Right lung (tissue), 5 donors: Measurements from ENCODE around the gene NCOA1. TPM values are rescaled to one million over a fixed set of nuclear protein-coding genes. Genes with fewer than 3 reads are reported as not detected.
"Not testable (repeated sequence)": the region's sequence is repeated elsewhere in the genome, so short reads cannot be mapped to it uniquely, and the experiment has no call there.

Experiments used
- DNase-seq, 2 donors: peaks; one replicate each; pipeline ENCODE4 v3.0.0-alpha.2; 2013
- polyA plus RNA-seq, 5 donors: library from polyadenylated mRNA; unstranded; fragments of 120-200 nt; gene quantifications; one replicate each; pipeline versions ENCODE4 v1.2.1 to v1.2.3, GENCODE V29; 2013; ENCODE audit warnings: inconsistent platforms in 1 of 5, low replicate concordance in 1 of 5; ENCODE audit not compliant: insufficient read length in 5 of 5, insufficient read depth in 1 of 5

The NCOA1 gene
- polyA plus RNA-seq, 5 donors, result 44.3 to 67.1 (median 61.0) TPM

DNA sequence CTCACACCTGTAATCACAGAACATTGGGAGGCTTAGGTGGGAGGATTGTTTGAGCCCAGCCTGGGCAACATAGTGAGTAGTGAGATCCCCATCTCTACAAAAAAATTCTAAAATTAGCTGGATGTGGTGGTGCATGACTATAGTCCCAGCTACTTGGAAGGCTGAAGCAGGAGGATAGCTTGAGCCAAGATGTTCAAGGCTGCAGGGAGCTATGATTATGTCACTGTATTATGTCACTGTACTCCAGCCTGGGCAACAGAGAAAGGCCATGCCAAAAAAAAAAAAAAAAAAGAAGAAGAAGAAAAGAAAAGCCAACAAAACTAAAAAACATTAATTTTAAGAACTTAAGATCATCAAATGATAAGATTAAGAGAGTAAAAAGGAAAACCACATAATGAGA lies 17.4 kb upstream of the NCOA1 start:
- DNase-seq, result no peak

DNA sequence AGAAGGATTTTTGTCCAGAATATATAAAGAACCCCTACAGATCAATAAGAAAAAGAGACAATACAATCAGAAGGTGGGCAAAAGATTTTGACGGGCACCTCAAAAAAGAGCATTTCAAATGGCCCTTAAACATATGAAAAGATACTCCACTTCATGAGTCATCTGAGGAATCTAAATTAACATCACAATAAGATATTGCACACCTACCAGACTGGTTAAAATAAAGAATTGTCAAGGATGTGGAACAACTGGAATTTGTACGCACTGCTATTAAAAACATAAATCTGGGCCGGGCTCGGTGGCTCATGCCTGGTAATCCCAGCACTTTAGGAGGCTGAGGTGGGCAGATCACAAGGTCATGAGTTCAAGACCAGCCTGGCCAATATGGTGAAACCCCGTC lies 17.0 kb upstream of the NCOA1 start:
- DNase-seq, result no peak

DNA sequence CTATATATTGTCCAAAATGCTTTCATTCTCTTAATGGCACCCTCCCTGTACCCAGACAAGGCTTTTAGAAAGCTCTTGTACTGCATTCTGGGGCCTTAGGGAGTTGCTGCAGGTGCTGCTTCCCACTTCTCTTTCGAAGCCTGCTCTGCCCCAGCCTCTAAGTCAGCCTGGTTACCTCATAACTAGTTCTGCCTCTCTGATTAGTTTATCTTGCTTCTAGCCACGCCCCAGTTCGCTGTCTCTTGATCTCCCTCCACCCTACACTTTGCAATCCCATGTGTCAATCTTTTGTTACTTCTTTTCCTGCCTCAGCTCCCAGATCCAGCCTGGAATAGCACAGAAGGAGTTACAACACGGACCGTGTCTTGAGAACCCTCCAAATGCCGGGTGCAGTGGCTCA lies 13.8 kb upstream of the NCOA1 start:
- no peak for DNase-seq

DNA sequence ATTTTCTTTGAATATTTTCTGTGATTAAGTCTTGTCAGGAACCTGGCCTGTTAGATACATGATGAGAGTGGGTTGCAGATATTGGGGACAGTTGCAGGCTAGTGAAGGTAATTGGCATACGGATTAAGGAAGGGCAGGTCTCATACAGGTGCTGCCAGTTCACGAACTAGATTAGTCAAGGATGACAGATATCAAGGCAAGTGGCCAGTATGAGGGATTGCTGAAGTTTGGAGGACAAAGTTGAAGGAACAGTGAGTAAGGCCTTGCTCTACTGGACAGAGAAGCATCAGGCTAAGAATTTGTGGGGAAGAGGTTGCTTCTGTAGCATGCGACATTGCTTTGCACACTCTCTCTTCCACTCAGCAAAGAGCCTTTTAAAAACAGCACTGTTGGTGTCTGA lies 12.8 kb upstream of the NCOA1 start:
- no peak for DNase-seq

DNA sequence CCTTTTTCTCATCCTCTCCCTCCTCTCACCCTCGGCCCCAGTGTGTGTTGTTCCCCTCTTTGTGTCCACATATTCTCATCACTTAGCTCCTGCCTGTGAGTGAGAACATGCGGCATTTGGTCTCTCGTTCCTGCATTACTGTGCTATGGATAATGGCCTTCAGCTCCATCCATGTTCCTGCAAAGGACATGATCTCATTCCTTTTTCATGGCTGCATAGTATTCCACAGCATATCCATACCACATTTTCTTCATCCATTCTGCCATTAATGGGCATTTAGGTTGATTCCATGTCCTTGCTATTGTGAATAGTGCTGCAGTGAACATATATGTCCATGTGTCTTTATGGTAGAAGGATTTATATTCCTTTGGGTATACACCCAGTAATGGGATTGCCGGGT lies 10.8 kb upstream of the NCOA1 start:
- no peak for DNase-seq

DNA sequence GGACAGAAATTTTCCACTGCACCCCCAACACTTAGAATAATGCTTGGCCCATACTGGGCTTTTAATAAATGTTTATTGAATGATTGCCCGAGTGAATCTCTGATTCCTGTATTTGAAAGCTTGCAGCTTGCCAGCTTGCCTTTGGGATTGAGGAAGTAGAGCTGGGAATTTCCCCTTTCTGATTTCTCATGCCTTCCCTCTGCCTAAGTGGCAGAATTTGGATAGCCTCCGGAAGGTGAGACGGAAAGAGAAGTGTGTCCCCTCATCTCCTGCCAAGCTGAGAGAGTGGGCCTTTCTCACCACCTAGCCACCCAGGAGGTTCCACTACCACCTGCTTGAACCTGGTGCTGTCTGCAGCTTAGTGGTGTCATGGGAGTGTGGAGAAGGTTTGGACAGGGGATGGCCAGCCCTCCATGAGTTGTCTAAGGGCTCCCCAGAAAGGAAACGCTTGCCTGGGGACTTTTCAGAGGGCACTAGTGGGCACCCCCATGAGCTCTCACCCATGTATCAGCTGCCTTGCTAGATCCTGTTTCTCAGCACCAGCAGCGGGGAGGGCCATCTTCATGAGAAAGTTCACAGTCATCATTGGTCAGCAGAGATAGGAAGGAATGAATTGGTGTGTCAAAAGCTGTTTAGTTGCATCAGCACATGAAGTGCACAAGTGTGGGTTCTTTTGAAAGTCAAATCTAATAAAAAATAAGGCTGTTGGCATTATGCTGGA lies 8.6 kb upstream of the NCOA1 start:
- DNase-seq, result no peak

DNA sequence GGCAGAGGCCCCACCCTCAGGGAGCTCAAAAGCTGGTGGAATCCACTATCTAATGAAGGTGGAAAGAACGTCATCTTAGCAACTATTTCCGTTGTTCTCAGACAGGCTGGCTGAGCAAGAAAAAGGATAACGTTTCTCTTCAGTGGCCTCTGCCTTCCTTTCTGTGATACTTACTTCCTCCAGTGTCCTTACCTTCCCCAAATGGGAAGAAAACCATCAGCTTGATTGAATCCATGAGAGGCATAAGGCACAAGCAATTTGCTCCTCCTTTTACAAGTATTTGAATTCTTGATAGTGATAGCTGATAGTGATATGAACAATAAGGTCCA lies 8.1 kb upstream of the NCOA1 start:
- no peak for DNase-seq

DNA sequence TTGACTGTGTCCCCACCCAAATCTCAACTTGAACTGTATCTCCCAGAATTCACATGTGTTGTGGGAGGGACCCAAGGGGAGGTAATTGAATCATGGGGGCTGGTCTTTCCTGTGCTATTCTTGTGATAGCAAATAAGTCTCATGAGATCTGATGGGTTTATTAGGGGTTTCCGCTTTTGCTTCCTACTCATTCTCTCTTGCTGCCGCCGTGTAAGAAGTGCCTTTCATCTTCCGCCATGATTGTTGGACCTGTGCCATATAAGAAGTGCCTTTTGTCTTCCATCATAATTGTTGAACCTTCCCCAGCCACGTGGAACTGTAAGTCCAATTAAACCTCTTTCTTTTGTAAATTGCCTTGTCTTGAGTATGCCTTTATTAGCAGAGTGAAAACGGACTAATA lies 6.4 kb upstream of the NCOA1 start:
- not testable (repeated sequence) for DNase-seq

DNA sequence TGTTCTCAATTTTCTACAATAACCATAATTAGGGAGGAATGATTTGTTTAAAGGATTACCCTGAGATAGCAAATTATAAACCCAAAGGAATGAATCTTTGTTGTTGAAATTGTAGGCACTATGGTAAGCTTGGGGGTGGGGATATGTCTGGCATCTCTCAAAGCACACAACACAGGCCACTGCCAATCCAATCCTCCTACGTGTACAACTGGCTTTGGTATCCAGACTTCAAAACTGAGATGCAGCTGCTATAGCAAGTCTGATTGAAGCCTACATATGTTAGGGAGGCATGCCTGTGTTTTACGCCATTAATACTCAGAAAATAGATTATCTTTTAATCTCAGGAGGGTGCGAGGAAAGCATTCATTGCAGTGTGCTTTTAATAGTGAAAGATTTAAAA lies 5.9 kb upstream of the NCOA1 start:
- no peak for DNase-seq

DNA sequence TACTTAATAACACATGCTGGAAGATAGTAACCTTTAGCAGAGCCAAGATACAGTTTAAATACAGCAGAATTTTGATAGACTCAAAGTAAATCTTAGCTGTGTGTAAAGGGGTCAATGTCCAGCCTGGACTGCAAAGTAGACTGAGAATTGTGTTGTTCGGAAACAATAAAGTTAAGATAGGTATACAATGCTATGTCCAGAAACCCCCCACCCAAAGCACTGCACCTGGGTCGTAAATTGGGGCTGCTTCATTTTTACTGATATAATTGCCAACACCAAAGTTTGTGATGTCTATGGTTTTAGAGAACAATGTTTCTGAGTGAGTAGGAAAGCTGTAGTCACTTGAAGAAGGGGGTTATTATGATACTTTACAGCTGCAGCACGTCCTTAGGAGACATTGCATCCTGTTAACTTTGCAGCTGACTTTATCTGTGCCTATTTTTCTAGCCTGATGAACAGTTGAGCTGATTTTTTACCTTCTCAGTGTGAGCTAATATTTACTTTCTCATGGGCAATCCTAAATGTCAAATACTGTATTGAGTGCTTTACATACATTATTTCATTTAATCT lies 4.3 kb upstream of the NCOA1 start:
- no peak for DNase-seq

DNA sequence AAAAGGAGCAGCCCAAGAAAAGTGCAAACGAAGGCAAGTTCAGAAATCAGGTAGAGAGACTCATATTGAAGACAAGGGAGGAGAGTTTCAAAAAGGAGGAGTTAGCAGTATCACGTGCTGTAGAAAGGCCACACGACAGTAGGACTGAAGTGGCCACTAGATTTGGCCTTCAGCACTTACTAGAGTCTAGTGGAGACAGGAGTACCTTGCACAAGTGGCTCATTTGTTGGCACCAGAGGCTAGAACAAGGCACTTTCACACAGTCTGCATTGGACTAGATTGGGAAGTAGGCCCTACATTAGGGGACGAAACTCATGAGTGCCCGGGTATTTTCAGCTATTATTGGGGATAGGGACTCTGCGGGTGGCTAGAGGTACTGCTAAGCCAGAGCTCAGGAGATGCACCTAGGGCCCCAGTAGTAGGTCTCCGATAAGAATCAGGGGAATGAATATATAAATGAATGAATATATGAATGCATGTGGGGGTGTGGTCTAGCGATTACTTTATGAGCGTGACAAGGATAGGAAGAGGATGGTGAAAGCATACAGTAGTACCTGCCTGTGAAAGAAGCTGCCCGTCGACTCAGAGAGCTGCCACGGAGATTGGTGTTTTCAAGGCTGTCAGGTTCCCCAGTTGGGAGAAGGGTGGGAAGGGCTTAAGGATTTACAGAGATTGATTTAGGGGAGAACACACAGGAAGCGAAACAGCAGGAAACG lies 1.4 kb upstream of the NCOA1 start:
- DNase-seq, result peak in 1 of 2 donors; percentile 21

DNA sequence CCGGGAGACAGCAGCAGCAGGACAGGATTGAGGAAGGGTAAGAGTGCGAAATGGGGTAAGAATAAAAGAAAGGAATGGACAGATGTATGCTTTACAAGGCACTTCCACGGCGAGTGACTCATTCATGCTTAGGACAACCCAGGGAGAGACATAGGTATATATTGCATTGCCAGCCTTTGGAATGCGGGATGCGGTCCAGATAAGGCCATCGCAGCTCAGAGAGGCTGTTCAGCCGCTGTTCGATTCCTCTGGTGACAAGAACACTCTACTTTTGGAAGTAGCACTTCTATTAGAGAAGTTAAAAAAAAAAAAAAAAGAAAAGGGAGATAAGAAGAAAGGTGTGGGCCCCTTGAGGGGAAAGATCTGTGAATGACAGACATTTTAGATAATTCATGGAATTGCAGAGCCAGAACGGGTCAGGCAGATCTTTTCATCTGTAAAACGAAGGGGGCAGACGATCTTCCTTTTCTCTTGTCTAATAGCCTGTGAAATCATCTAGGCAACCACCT lies 819 bp upstream of the NCOA1 start:
- DNase-seq, result no peak

DNA sequence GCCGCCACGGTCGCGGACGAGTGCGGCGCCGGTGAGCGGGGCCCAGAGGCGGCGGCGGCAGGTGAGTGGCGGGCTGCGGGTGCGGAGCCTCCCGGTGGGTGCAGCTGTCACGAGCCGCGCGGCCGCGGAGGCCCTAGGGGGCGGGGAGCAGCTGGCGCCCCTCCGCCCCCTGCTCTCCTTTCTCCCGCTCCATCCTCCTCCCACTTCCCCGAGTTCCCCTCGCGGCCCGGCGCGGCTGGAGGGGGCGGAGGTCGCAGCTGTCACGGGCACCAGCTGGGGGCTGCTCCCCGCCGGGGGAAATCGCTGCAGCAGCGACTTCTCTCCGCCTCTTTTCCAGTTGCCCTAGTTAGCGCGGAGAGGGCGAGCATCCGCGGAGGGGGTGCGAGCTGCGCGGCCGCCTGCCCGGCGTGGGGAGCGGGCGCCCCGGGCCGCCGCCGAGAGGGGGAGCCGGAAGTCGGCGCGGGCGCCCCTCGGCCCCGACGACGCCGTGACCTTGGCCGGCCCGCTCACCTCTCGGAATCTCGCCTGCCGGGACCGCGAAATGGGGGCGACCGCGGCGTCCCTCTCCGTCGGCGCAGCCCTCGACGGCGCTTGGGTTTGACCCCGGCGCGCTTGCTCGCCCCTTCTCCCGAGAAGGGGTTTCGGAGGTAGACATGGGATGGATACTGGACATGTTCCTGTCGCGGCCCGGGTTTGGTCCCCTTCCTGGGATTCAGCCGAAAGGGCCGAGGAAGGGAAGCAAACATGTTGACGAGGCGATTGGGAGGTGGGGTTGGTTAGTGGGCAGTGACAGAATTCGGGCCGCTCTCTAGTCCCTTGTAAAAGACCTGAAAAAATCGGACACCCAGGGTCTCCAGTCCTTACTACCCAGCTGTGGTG lies 727 bp downstream of the NCOA1 start:
- peak; percentile 71 to 72 for DNase-seq

DNA sequence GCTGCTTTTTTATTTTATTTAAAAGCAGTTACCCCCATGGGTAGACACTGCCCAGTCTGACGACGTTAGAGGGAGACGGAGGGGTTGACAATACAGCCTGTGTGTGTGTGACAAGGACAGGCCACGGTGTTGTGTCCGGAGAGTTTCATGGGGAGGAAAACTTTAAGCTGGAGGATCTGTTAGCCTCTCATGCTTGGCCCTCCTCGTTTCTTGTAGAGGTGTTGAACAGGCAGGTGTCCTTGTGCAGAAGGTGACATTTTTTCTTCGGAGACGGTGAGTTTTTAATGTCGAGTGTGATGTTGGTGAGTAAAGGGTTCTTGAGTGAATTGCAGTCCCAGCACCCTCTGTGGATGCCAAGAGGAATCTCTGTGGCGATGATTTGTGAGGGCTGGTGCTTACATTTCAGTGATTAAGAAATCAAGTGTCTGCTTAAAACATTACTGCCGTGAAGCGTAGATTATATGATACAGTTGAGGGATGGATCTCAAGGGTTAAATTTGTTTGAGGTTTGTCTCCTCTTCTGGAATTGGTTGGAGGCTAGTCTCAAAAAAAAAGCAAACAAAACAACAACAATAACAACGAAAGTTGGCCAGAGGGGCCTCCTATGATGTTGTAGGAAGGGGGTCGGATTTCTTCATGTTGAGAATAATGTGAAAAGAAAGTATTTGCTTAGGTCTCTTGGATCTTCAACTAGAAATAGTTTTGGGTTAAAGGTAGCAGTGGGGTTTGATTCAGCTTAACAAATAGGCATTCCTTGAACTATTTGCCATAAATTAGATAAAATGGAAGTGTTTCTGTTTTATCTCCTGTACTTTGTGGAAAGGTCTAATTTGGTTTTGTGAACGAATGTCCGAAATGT lies 1.6 kb downstream of the NCOA1 start:
- DNase-seq, result peak; percentile 17 to 32

DNA sequence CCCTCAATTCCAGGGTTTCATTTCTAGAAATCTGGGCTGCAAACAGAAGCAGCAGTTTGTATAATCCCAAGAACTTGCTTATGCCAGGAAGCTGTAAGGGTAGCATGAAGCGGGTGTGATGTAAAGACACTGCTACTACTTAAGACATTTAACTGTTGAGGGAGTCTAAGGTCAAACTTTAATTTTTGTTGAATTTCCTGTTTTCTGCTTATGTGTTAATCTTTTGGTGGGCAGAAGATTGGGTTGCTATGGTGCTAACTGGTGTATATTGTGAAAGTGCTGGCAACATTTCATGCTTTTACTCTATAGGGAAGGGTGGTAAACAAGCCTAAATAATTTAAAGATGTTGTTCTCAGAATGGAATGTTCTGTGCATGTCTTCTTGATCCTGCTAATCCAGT lies 2.7 kb downstream of the NCOA1 start:
- peak; percentile 48 to 62 for DNase-seq

DNA sequence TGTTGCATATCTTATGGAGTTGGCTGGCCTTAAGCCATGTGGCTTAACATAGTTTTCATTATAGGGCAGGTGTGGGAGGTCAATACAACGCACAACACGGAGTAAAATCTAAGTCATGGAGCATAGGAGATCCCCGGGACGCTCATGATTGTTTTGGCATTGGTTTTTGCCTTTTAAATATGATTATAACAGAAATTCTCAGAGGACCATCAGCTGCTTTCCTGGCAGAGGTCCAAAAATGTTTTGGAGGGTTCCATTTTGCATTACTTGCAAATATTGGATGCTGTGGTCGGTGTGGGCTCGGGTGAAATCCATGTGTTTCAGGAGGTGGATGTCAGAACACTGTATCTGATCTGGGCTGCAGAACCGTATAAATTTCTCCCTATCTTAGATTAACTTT lies 3.4 kb downstream of the NCOA1 start:
- DNase-seq, result no peak

DNA sequence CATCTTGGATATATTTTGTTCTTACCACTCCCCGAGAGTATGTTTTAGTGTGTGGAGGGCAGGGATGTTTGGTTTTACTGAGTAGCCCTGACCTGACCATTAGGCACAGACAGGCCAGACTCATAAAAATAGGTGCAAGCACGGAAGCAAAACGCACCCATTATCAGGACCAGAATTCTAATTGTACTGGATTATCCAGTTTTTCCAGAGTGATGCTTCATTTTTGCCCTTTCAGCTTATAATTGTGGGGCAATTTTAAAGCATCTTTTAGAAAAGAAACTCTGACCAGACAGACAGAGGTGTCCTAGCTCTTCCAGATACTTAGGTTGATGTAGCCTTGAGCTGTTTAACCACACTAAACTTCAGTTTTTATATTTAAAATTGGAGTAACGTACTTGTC lies 4.4 kb downstream of the NCOA1 start:
- no peak for DNase-seq

DNA sequence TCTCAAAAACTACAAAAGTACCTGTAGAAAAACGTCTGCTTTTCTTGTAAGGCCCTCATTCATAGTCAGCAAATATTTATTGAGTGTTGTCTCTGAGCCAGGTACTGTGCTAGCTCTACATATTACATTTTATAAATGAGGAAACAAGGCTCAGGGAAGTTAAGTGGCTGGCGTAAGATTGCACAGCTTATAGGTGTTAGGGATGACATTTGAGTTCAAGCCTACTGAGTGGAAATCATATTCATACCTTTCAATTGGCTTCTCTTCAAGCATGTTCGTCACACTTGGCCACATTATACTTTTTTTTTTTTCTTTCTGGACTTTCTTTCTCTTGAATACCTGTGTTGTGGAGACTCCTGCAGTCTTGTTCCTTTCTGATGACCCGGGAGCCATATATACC lies 5.9 kb downstream of the NCOA1 start:
- no peak for DNase-seq

DNA sequence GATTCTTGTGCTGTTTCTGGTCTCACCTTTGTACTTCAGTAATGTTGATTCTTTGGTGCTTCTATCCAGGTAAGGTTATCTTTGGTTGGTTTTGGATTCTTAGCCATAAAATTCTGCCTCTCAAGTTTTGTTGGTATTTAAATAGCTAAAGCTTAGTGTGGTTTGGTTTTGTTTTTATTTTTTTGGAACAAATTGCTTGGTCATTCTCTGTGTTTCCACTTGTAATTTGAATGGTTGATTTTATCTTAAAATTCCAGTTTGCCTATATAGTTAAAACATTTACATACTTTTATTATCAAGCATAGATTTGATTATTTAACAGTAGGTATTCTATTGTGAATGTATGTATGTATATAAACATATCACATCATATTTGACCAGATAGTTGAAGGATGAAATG lies 6.6 kb downstream of the NCOA1 start:
- no peak for DNase-seq

DNA sequence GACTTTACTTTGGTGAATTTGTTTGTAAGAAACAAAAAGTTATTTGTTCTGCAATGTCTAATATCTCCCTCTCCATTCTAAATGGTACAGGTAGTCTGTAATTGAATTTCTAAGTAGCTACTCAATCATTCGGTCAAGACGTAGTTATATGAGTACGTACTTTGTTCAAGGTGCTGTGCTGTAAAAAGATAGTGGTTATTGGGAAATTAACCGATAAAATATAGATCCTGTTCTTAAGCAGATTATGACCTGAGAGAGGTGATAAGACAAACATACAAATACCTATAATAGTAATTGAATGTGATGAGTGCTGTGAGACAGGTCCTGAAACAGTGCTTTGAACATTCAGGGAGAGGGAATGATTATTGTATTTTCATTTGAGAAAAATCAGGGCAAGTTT lies 7.1 kb downstream of the NCOA1 start:
- DNase-seq, result no peak

DNA sequence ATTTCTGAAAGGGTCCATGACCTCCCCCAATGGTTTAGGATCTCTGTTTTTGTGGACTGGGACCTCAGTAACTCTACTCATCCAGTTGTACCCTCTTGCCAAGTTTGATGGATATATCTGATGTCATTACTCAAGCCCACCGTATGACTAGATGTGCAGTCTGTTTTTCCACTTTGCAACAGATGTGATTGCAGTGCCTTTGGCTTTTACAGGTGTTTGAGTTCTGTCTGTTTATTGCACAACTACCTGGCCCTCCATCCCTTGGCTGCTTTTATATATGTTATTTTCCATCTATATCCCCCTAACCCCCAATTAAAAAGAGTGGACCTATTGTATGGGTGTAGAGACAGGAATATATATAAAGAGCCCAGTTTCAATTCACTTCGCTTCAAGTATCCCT lies 10.8 kb downstream of the NCOA1 start:
- no peak for DNase-seq
